Activated CD4-positive, alpha-beta T cell treated with anti-CD3 and anti-CD28 coated beads, Interleukin-10, Interleukin-2, amounts not matched to agents 100 ng/mL and 50 ng/mL, durations not matched to agents 16 hours and 8 hours (primary cell): Measurements from ENCODE around the gene DERL3.

Source experiments
- DNase-seq: peaks from one replicate; pipeline ENCODE4 v3.0.0-alpha.2; 2020

DERL3 gene

GRCh38 chr22:23800297-23801237 lies 38.2 kb downstream of the DERL3 start:
- no peak for DNase-seq

- DNase-seq = no peak
Measured at GRCh38 chr22:23796461-23796860, 42.3 kb downstream of the DERL3 start.

GRCh38 chr22:23793326-23793725 lies 45.5 kb downstream of the DERL3 start:
- DNase-seq = no peak

- no peak for DNase-seq
Measured at GRCh38 chr22:23791738-23792645, 46.8 kb downstream of the DERL3 start.

- no peak for DNase-seq
Measured at GRCh38 chr22:23790819-23791737, 47.7 kb downstream of the DERL3 start.

GRCh38 chr22:23789638-23790037 lies 49.2 kb downstream of the DERL3 start:
- no peak for DNase-seq

GRCh38 chr22:23789121-23789520 lies 49.7 kb downstream of the DERL3 start:
- no peak for DNase-seq

- no peak for DNase-seq
Measured at GRCh38 chr22:23787910-23788309, 50.9 kb downstream of the DERL3 start.

GRCh38 chr22:23787600-23787896 lies 51.3 kb downstream of the DERL3 start:
- DNase-seq = no peak

- peak; percentile 90 for DNase-seq
Measured at GRCh38 chr22:23786752-23787599, 51.8 kb downstream of the DERL3 start, which contains the start of gene SMARCB1. TSS of gene SMARCB1 (plus strand) at chr22:23786966. CDS start at chr22:23787170, 204 bp downstream.

- no peak for DNase-seq
Measured at GRCh38 chr22:23786261-23786710, 52.5 kb downstream of the DERL3 start.
